ENCODE data around the gene MAP6.

DNA sequence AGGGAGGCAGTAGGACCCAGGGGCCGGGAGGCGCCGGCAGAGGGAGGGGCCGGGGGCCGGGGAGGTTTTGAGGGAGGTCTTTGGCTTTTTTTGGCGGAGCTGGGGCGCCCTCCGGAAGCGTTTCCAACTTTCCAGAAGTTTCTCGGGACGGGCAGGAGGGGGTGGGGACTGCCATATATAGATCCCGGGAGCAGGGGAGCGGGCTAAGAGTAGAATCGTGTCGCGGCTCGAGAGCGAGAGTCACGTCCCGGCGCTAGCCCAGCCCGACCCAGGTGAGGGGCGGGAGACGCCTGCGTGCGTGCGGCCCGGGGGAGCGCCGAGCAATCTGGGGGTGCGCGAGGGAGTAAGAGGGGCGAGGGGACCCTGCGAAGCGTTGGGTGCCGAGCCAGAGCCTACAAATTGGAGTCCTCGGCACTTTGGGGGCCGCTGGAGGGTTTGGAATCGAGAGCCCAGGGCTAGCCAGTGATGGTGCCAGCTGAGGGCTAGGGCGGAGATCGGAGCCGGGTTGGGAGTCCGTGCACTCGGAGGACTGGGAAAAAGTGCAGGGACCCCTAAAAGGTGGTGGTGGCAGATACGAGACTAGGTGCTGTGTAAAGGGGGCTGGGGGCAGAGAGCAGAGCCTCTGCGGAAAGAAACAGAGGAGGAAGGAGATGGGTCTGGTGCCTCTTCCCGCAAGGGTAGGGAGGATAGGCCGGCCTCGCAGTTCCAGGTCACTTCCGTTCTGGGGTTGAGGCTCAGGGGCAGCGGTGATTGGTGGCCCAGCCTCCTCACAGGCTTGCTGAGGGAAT lies 106.6 kb downstream of the MAP6 start, which contains the start of gene SERPINH1:
- no peak for TF ChIP-seq EP300 (IDR thresholded peaks at IDR 0.05)
- TF ChIP-seq, protein P1, sequence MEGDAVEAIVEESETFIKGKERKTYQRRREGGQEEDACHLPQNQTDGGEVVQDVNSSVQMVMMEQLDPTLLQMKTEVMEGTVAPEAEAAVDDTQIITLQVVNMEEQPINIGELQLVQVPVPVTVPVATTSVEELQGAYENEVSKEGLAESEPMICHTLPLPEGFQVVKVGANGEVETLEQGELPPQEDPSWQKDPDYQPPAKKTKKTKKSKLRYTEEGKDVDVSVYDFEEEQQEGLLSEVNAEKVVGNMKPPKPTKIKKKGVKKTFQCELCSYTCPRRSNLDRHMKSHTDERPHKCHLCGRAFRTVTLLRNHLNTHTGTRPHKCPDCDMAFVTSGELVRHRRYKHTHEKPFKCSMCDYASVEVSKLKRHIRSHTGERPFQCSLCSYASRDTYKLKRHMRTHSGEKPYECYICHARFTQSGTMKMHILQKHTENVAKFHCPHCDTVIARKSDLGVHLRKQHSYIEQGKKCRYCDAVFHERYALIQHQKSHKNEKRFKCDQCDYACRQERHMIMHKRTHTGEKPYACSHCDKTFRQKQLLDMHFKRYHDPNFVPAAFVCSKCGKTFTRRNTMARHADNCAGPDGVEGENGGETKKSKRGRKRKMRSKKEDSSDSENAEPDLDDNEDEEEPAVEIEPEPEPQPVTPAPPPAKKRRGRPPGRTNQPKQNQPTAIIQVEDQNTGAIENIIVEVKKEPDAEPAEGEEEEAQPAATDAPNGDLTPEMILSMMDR (IDR thresholded peaks at IDR 0.05) = no peak
- peak; percentile 54 to 93 (median 92) for TF ChIP-seq POLR2AphosphoS5 (IDR thresholded peaks at IDR 0.05)
